ENCODE results near the gene SLC25A25. TPM values are rescaled to one million over a fixed set of nuclear protein-coding genes. Genes with fewer than 3 reads are reported as not detected.

SLC25A25 gene
- total RNA-seq, 1 donor from 2014 or later, result 64.7 TPM

- DNase-seq, result no peak
Measured at GRCh38 chr9:128073253-128073886, 5.3 kb downstream of the SLC25A25 start.

GRCh38 chr9:128077847-128078503 lies 9.9 kb downstream of the SLC25A25 start:
- peak; percentile 49 for DNase-seq

- peak; percentile 49 for DNase-seq
Measured at GRCh38 chr9:128078504-128079434, 10.7 kb downstream of the SLC25A25 start.

DNA sequence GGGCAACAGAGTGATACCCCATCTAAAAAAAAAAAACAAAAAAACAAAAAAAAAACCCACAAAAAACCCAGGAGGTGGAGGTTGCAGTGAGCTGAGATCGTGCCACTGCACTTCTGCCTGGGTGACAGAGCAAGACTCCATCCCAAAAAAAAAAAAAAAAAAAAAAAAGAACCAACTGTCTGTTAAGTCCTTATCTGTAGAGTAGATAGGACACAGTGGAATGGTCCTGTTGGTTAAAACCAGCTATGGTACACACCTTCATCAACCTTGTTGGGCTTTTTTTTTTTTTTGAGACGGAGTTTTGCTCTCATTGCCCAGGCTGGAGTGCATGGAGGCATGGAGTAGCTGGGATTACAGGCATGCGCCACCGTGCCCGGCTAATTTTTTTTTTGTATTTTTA lies 12.2 kb downstream of the SLC25A25 start:
- DNase-seq, result no peak

DNA sequence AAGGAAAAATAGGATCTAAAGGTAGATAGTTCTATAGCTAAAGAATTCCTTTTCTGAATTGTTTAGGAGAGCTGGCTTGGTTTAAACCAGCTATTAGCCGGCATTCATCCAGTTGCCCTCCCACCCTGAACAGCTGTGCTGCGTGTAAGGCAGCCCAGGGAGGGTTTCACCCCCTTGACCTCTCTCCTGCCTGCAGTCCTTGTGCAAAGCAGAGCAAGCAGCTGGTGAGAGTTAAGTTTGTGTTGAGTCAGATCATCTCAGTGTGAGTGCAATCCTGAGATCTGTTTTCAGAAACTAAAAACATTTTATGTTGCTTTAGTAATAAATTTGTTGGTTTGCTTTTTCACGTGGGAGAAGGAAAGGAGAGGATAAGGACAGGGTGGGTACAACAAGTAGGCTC lies 13.0 kb downstream of the SLC25A25 start:
- DNase-seq, result peak; percentile 40

DNA sequence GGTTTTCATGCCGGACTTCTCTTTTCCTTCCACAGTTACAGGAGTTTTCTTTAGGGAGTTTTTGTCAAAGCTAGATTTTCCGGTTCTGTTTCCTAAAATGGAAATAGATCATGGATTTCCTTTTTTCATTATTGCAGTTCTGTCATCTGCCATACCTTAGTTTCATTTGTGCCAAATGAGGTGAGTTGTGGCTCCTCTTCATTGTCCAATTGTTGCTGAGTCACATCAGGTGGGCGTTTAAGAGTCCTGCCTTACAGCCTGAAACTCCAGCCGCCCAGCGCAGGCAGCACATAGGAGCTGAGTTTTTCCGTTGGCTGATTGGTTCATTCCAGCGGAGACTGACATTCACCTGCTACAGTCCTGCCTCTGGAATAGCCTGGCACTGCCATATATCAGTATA lies 14.1 kb downstream of the SLC25A25 start:
- DNase-seq, result peak; percentile 54

DNA sequence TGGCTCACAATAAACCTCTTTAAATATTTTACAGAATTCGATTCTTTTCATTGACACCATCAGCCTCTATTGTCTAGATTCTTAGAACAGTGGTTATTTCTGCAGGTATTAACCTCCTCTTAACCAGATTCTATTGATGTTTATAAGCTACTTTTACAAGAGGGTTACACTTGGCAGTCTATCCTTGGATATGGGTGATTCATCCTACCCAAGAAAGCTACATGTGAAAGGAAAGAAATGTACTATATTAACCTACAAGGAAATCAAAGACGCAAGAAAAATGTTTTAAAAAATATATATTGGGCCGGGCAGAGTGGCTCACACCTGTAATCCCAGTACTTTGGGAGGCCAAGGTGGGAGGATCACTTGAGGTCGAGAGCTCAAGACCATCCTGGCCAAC lies 16.7 kb downstream of the SLC25A25 start:
- DNase-seq, result no peak

DNA sequence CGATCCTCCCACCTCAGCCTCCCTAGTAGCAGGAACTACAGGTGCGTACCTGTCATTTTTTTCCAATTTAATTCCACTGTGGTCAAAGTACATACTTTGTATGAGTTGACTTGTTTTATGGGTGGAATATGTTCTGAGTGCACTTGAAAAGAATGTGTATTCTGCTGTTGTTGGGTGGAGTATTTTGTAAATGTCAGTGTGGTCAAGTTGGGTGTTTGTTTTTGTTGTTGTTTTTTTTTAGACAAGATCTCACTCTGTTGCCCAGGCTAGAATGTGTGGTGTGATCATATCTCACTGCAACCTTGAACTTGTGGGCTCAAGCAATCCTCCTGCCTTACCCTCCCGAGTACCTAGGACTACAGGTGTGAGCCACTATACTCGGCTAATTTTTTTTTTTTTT lies 17.9 kb downstream of the SLC25A25 start:
- DNase-seq, result no peak

DNA sequence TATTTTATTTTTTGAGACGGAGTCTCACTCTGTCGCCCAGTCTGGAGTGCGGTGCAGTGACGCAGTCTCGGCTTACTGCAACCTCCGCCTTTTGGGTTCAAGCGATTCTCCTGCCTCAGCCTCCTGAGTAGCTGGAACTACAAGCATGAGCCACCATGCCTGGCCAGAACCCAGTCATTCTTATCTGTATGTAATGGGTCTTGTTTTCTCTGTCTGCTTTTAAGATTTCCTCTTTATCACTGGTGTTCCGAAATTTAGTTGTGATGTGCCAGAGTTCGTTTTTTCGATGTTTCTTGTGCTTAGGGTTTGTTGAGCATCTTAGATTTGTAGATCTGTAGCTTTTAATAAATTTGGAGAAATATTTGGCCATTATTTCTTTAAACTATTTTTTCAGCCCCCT lies 19.2 kb downstream of the SLC25A25 start:
- DNase-seq, result no peak

DNA sequence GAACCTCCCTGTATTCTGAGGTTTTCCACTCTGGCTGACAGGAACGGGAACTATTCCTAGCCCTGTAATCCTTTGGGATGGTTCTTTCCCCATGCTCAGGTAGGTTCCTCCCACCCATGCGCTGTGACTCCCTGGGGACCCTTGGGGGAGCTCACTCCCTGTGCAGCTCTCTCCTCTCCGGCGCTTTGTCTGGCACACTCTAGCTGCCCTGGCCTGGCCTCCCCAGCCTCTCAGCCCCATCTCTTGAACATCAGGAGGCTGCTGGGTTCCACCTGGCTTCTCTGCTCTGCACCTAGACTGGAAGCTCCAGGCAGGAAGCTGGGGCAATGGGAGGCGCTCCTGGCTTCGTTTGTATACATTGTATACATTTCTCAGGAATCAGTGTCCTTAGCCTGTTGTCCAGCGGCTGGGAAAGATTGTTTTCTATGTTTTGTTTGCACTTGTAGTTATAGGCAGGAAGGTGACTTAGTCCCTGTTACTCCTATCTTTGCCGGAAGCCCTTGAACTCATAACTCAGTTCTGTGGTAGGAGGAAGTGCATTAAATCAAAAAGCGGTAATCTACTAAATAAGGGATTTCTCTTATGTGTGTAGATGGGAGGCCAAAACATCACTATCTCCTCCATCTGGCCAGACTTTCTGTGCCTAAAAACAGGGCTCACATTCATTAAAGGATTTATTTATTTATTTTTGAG lies 20.4 kb downstream of the SLC25A25 start:
- peak; percentile 40 for DNase-seq

DNA sequence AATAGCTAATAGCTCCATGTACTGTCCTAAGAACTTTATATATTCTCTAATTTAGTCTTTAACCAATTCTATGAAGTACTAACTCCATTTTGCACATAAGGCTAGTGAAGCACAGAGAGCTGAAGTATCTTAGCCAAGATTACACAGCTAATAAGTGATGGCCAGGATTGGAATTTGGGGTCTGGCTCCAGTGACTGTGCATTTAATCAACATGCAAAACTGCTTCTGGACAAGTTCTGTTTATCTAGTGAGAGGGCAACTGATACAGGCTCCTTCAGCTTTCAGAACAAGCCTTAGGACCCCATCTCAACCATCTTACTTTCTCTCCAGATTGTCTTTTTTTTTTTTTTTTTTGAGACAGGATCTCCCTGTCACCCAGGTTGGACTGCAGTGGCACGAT lies 21.3 kb downstream of the SLC25A25 start:
- no peak for DNase-seq

DNA sequence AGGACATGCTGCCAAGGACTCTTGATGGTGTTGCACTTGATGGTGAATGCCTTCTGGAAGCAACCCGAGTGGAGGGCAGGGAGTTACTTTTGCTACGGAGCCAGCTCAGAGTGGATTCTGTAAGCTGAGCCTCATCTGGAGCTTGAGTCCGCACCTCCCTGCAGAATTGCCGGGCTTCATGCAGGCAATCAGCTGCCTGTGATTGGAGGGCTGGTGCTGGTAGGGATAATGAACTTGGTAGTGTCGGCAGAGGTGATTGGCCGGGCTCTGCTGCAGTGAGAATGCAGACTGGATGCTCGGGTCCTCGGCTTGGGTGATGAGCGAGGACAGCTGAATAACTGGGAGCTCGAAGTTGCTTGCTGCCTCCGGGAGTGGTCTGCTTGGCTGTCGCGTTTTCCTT lies 23.1 kb downstream of the SLC25A25 start:
- no peak for DNase-seq

DNA sequence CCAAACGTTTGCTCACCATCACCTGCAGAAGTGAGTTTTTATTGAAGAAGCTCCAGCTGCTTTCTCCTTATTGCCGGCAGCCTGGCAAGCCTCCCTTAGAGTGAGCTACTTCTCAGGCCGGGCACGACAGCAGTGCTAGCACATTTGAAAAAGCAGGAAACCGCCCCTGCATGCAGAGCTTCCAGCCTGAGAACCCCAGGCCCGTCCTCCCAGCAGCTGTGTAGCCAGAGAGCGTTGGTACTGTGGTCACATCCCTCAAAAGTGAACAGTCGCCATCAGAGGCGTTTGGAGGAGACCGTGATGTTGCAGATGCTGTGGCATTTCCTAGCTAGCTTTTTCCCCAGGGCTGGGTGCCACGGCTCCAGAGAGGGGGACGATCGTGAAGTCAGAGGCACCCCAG lies 23.5 kb downstream of the SLC25A25 start:
- DNase-seq, result no peak

GRCh38 chr9:128092199-128092977 lies 24.4 kb downstream of the SLC25A25 start:
- no peak for DNase-seq

GRCh38 chr9:128093011-128093410 lies 25.0 kb downstream of the SLC25A25 start:
- no peak for DNase-seq

GRCh38 chr9:128094166-128094949 lies 26.3 kb downstream of the SLC25A25 start:
- peak; percentile 99 for DNase-seq

DNA sequence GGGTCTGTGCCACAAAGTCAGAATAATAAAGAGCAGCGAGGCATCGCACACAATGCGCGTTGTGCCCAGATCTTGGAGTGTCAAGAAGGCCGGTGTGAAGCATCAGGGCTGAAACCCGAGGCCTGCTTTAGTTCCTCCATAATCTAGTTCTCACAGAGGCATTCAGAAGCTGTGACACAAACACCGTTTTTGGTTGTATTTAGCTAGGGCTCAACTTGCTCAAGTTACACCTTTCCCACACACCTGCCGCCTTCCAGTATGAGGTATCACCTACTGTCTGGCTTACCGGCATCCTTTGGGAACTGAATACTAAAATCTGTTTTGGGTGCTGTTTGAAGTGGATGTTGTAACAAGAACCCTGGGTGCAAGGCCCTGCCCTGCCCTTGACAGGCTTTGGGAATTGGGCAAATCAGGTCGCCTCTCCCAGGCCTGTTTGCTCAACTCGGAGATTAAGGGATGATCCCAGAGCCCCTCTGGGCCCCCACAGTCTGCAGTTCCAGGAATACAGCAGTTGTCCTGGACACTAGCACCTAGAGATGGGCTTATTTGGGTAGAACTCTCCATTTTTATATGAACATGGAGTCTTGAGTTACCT lies 27.0 kb downstream of the SLC25A25 start:
- no peak for DNase-seq

DNA sequence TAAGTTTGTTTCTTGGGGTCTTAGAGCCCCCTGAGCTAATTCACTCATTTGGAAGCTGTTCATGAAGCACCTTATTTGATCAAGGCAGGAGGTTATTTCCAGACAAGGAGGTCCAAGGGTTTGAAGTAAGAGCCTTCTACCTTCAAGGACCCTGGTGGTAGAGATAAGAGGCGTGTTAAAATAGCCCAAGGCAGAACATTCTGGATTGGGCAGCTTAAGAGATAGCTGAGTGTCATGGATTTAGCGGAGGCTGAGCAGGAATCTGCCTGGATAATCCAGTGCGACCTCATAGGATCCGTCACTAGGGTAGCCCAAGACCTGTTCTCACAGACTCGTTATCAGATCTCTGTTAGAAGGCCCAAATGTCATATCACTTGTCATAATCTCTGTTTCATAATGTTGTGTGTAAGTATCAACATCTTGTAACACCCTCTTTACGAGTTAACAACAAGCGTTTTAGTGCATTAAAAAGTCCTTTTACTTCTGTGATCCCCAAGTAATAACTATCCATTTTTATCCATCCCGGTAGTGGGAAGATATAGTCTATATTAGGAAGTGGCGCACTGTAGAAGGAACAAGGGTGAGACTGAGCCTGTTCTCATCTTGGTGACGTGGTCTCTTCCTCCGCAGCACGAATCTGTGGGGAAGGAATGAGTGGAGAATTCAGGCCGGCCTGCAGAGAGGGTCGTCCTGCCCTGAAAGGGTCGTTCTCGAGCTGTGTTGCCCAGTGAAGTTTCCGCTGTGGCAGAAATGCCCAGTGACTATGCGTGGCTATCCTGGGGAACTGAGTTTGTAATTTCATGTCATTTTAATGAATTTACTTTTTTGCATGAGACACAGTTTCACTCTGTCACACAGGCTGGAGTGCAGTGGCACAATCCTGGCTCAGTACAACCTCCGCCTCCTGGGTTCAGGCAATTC lies 28.8 kb downstream of the SLC25A25 start:
- DNase-seq, result no peak

- DNase-seq, result no peak
Measured at GRCh38 chr9:128097543-128098296, 29.7 kb downstream of the SLC25A25 start.

Measured in dermis blood vessel endothelial cell (primary cell).